T-helper 1 cell treated with Interleukin-12 subunit alpha and Interleukin-12 subunit beta and Interleukin-4 antibody, amounts not matched to agents 30 μg/mL and 1 μg/mL, for 36 hours (primary cell): ENCODE data around the gene TTLL5.
A peak's percentile ranks its signal among the peaks of the same experiment; 100 is the strongest.

ENCODE experiments used
- H3K27ac Mint-ChIP-seq: one replicate; pipeline ENCODE4 v1.8.0; 2021; ENCODE audit warnings: mild to moderate bottlenecking, mixed read lengths
- H3K27me3 Mint-ChIP-seq: one replicate; pipeline ENCODE4 v1.8.0; 2021; ENCODE audit warnings: low read depth, mixed read lengths
- H3K36me3 Mint-ChIP-seq: one replicate; pipeline ENCODE4 v1.8.0; 2021; ENCODE audit warnings: low read depth, mixed read lengths
- H3K4me1 Mint-ChIP-seq: one replicate; pipeline ENCODE4 v1.8.0; 2021; ENCODE audit warnings: low read depth, mixed read lengths
- H3K4me3 Mint-ChIP-seq: one replicate; pipeline ENCODE4 v1.8.0; 2021; ENCODE audit warnings: mild to moderate bottlenecking, moderate library complexity, mixed read lengths
- H3K9me3 Mint-ChIP-seq: one replicate; pipeline ENCODE4 v1.8.0; 2021; ENCODE audit warnings: mixed read lengths

Gene TTLL5

DNA sequence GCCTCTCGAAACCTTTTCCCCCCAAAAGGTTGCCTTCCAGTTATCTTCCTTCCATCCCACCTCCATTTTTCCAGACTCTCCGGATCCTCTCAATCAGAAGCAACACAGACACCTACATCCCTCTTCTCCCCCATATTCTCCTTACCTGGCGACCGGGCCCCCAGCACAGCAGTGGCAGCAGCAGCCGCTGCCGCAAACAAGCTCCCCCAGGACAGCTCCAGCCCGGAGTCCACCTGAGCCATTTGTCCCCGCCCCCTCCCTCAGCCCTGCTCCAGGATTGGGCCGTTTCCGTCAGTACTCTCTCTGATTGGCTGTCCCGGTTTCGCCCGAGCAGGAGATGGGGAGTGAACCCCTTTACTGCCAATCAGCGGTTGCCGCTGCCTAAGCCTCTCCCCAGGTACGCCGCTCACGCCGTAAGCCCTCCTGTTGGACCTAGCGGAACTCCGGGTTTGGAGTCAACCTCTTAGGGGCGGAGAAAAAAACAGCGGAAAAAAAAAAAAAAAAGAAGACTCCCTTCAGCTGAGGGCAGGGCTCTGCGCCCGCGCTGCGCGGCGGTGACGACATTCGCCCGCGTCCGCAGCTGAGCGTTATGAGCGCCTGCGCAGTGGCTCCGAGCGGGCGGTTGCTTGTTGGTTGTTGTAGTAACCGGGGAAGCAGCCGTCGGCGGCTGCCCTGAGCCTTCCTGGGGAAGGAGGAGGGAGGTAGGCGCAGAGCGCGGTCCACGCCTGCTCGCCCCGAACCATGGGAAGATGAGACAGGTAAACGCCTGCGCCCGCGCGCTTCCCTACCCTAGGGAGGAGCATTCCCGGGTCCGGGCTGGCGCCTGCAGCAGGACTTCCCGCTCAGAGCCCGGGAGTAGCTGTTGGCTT, at the start of gene TTLL5, which contains the start of gene ERG28:
Gene TTLL5, plus strand, starts transcription at position 617 of the 869 bp plus-strand sequence. CDS start 1,904 bp downstream, outside the sequence.
Gene ERG28, minus strand, starts transcription at position 247 of the 869 bp plus-strand sequence. CDS start 3,374 bp downstream, outside the sequence.
- Mint-ChIP-seq H3K36me3 (peaks cover 13% of the 10 kb centered on the region), H3K27ac (peak within 1 kb of the TSS; percentile 95), H3K9me3 (no peaks in the 10 kb centered on the region), H3K4me1 (peaks cover 26% of the 10 kb centered on the region), H3K27me3 (no peaks in the 10 kb centered on the region), H3K4me3 (peak within 1 kb of the TSS; percentile 100)

- Mint-ChIP-seq H3K4me3 (no peak overlapping the region), H3K36me3 (peaks cover 5% of the 10 kb centered on the region), H3K27me3 (peaks cover 5% of the 10 kb centered on the region), H3K4me1 (no peaks in the 10 kb centered on the region), H3K9me3 (peaks cover 26% of the 10 kb centered on the region), H3K27ac (no peak overlapping the region)
These were observed 48.9 kb upstream of the TTLL5 start for GRCh38 chr14:75612157-75612556.

DNA sequence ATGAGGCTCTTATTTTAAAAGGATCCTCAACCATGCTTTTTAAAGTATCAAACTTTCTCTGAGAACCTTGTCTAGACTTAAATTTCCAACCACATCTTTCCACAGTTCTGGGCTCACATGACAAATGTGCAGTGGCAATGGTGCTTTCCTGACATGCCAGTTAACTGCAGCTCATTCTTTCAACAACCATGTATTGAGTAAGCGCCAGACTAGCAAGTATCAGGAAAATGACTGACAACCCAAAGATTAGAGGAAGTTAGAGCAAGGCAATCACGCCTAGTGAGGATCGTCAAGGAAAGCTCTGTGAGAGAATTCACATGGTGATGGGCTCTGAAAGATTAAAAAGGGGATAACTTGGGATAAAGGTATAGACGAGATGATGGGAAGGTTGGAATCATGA, 46.9 kb upstream of the TTLL5 start:
- H3K9me3 Mint-ChIP-seq: peaks cover 11% of the 10 kb centered on the region
- H3K27ac Mint-ChIP-seq: no peak overlapping the region
- peaks cover 5% of the 10 kb centered on the region for H3K27me3 Mint-ChIP-seq
- H3K4me3 Mint-ChIP-seq: no peak overlapping the region
- H3K36me3 Mint-ChIP-seq: peaks cover 1% of the 10 kb centered on the region
- no peaks in the 10 kb centered on the region for H3K4me1 Mint-ChIP-seq

DNA sequence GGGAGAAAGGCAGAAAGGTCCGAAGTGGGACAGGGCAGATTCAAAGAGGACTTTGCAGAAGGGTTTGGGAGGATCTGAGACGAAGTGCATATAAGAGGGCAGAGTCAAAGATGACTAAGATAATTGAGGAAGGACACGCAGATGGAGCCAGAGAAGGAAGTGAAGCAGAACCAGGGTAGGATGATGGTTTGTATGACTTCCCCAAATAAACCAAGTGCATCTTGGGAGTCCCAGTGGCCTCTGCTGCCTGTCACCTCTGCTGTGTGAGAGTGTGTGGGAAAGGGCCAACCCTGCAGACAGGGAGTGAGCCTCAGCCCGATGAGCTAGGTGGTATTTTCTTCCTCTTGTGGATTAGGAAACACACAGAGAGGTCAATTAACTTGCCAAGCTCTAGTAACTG, 45.8 kb upstream of the TTLL5 start:
- Mint-ChIP-seq H3K4me3 (no peak overlapping the region), H3K4me1 (no peaks in the 10 kb centered on the region)

DNA sequence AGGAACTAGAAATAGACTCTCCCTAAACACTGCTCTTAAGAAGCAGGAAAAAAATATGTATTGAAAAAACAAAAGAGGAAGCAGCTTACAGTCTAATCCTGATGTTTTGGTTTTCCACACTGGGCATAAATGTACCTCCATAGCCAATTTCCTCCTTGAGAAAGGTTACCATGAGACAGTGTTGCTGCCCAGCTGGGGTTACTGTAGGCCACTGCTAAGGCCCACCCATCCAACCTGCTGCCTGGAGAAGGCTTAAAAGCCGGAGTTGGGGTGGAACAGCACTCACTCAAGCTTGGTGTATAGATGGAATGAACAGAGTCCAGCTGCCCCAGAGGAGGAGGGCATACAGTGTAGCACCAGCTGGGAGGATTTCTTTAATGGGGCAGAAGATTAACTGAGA, 41.5 kb upstream of the TTLL5 start:
- Mint-ChIP-seq H3K4me3 (no peak overlapping the region), H3K9me3 (no peaks in the 10 kb centered on the region), H3K36me3 (peaks cover under 1% of the 10 kb centered on the region), H3K27ac (no peak overlapping the region), H3K27me3 (no peaks in the 10 kb centered on the region), H3K4me1 (no peaks in the 10 kb centered on the region)

More for the DNA sequence above, 45.8 kb upstream of the TTLL5 start:
- H3K27me3 Mint-ChIP-seq: peaks cover 5% of the 10 kb centered on the region
- H3K27ac Mint-ChIP-seq: no peak overlapping the region
- H3K9me3 Mint-ChIP-seq: peaks cover 8% of the 10 kb centered on the region
- H3K36me3 Mint-ChIP-seq: peaks cover 1% of the 10 kb centered on the region

DNA sequence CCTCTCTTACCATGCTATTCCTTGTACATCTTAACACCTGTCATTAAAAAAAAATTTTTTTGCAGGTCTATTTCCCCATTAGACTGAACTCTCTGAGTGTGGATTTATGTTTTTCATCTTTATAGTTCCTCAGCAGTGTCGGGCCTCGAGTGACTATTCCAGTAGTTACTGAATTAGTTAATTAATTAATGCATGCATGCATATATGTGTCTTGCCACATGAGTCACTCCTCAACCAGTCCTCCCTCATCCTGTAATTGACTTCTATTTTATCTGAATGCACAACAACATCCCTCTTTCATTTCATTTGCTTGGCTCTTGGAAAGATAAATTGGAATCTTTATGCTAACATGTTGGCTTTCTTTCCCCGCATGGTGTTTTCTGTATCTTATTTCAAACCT, 36.0 kb upstream of the TTLL5 start:
- H3K4me3 Mint-ChIP-seq: no peak overlapping the region
- no peaks in the 10 kb centered on the region for H3K27me3 Mint-ChIP-seq
- no peaks in the 10 kb centered on the region for H3K9me3 Mint-ChIP-seq
- no peaks in the 10 kb centered on the region for H3K4me1 Mint-ChIP-seq
- no peak overlapping the region for H3K27ac Mint-ChIP-seq
- H3K36me3 Mint-ChIP-seq: no peaks in the 10 kb centered on the region

DNA sequence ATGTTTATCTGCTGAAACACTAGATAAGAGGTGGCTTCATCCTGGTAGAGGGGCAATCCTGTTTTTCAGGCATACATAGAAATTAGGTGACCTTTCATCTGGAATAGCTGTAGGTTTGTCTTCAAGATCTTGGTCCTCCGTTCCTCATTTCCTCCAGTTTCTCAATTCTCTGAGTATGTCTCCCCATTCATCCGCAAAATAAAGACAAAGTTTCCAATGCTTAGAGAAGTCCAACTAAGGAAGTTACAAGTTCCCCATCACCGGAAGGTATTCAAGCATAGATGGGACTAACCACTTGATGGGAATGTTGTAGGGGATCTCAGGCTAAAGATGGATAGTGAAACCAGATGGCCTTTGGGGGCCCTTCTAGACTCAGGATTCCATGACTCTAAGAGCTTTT, 34.6 kb upstream of the TTLL5 start:
- H3K36me3 Mint-ChIP-seq: no peaks in the 10 kb centered on the region
- H3K9me3 Mint-ChIP-seq: no peaks in the 10 kb centered on the region
- H3K27ac Mint-ChIP-seq: no peak overlapping the region
- no peaks in the 10 kb centered on the region for H3K27me3 Mint-ChIP-seq
- no peaks in the 10 kb centered on the region for H3K4me1 Mint-ChIP-seq
- H3K4me3 Mint-ChIP-seq: no peak overlapping the region

- Mint-ChIP-seq H3K27me3 (no peaks in the 10 kb centered on the region), H3K27ac (no peak overlapping the region), H3K36me3 (no peaks in the 10 kb centered on the region), H3K4me1 (no peaks in the 10 kb centered on the region), H3K4me3 (no peak overlapping the region), H3K9me3 (no peaks in the 10 kb centered on the region)
These were observed 34.2 kb upstream of the TTLL5 start for GRCh38 chr14:75626863-75627262.

GRCh38 chr14:75627406-75627805, 33.6 kb upstream of the TTLL5 start:
- Mint-ChIP-seq H3K4me1 (no peaks in the 10 kb centered on the region), H3K36me3 (no peaks in the 10 kb centered on the region), H3K9me3 (no peaks in the 10 kb centered on the region), H3K27ac (no peak overlapping the region), H3K4me3 (no peak overlapping the region), H3K27me3 (no peaks in the 10 kb centered on the region)

DNA sequence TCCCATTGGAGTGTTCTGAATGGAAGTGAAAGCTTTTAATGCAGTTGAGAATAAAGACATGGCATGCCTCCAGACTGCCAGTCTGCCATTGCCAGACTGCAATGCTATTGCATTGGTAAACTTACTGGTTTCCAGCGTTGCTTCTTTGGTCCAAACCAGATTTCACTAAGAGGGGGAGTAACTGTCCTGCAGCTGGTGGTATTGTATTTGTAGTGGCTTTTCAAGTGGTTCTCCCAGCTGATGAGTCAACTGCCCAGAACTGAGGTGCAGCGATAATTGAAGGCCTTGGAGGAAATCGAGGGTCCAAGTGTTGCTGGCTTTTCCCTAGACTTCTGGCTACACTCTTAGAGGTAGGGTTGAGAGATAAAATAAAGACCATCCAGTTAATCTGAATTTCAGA, 32.2 kb upstream of the TTLL5 start:
- no peak overlapping the region for H3K4me3 Mint-ChIP-seq
- no peaks in the 10 kb centered on the region for H3K36me3 Mint-ChIP-seq
- H3K4me1 Mint-ChIP-seq: no peaks in the 10 kb centered on the region
- H3K27me3 Mint-ChIP-seq: no peaks in the 10 kb centered on the region
- no peak overlapping the region for H3K27ac Mint-ChIP-seq
- no peaks in the 10 kb centered on the region for H3K9me3 Mint-ChIP-seq

DNA sequence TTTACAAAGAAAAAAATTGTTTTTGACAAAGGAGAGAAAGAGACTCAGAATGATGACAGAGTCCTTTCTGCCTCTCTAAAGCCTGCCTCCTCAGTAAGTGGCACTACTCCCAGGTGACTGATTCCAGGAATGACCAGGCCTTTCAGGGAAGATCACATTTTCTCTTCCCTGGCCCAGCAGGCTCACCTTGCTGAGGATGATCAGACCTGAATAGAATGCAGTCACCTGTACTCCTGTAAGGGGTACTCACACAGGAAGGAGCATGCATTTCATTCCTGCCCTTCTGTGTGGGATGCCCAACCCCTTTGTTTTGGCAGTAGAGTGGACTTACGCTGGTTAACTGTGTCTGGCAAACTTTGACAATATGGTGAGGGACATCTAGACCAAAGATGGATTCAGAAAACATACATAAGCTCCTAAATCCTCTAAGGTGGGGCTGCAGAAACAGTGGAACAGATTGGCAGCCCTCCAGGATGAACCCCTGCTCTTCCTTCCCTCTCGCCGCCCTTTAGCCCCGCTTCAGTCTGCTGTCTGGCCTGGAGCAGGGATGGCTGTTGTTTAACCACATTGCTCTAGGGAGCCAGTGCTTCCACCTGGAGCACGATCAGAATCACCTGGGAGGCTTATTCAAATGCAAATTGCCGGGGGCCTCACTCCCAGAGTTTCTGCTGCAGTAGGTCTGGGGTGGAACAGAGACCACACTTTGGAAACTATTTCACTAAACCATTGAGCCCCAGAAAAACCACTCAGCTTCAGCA, 30.2 kb upstream of the TTLL5 start:
- Mint-ChIP-seq H3K36me3 (no peaks in the 10 kb centered on the region), H3K27me3 (no peaks in the 10 kb centered on the region), H3K27ac (no peak overlapping the region), H3K4me1 (no peaks in the 10 kb centered on the region), H3K9me3 (no peaks in the 10 kb centered on the region), H3K4me3 (no peak overlapping the region)

GRCh38 chr14:75631453-75631831, 29.6 kb upstream of the TTLL5 start:
- H3K27ac Mint-ChIP-seq: no peak overlapping the region
- H3K27me3 Mint-ChIP-seq: no peaks in the 10 kb centered on the region
- H3K36me3 Mint-ChIP-seq: no peaks in the 10 kb centered on the region
- H3K4me3 Mint-ChIP-seq: no peak overlapping the region
- H3K9me3 Mint-ChIP-seq: no peaks in the 10 kb centered on the region
- H3K4me1 Mint-ChIP-seq: no peaks in the 10 kb centered on the region

GRCh38 chr14:75634848-75635247, 26.2 kb upstream of the TTLL5 start:
- Mint-ChIP-seq H3K27ac (no peak overlapping the region), H3K27me3 (no peaks in the 10 kb centered on the region), H3K4me1 (no peaks in the 10 kb centered on the region)

GRCh38 chr14:75636100-75636692, 24.9 kb upstream of the TTLL5 start:
- Mint-ChIP-seq H3K27ac (no peak overlapping the region), H3K9me3 (no peaks in the 10 kb centered on the region), H3K27me3 (no peaks in the 10 kb centered on the region), H3K4me3 (no peak overlapping the region), H3K4me1 (no peaks in the 10 kb centered on the region), H3K36me3 (no peaks in the 10 kb centered on the region)

More at GRCh38 chr14:75634848-75635247, 26.2 kb upstream of the TTLL5 start:
- Mint-ChIP-seq H3K4me3 (no peak overlapping the region), H3K9me3 (no peaks in the 10 kb centered on the region), H3K36me3 (no peaks in the 10 kb centered on the region)
